Amniotic epithelial cell (primary cell): ENCODE data around the gene C19orf47.
A peak's percentile ranks its signal among the peaks of the same experiment; 100 is the strongest.

Experiments
- DNase-seq: peaks from one replicate; pipeline ENCODE4 v3.0.0-alpha.2; 2010; ENCODE audit warnings: low read depth

C19orf47 gene

DNA sequence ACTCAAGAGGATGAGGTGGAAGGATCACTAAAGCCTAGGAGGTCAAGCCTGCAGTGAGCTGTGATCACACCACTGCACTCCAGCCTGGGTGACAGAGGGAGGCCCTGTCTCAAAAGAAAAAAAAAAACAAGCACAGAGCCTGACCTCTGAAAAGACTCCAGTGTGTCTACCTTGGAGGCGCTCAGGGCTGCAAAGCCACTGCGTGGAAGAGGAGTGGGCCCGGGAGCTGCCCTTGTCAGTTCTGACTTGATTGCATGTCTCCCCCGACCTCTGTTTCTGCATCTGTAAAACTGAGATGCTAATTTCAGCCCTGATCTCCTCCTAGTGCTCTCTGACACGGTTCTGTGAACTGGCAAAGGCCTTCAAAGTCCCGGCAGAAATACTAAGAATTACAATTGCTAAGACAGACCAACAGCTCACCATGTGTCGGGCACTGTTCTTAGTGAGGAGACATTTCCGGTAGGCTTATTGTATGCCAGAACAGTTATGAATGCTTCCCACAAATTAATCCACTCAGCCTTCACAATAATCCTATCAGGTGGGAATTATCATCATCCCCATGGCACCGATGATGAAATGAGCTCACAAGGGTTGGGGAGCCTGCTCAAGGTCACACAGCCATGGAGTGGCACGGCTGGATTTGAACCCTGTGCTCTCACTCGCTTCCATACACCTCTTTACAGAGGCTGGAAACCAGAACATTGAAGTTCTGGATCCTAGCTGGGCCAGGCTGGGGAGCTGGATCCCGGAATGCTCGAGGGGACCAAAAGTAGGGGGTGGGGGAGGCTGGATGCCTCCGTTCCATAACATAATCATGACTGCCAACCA lies 66.6 kb downstream of the C19orf47 start:
- peak; percentile 61 for DNase-seq

- DNase-seq: no peak
Observed at GRCh38 chr19:40280608-40281221, 67.5 kb downstream of the C19orf47 start.

DNA sequence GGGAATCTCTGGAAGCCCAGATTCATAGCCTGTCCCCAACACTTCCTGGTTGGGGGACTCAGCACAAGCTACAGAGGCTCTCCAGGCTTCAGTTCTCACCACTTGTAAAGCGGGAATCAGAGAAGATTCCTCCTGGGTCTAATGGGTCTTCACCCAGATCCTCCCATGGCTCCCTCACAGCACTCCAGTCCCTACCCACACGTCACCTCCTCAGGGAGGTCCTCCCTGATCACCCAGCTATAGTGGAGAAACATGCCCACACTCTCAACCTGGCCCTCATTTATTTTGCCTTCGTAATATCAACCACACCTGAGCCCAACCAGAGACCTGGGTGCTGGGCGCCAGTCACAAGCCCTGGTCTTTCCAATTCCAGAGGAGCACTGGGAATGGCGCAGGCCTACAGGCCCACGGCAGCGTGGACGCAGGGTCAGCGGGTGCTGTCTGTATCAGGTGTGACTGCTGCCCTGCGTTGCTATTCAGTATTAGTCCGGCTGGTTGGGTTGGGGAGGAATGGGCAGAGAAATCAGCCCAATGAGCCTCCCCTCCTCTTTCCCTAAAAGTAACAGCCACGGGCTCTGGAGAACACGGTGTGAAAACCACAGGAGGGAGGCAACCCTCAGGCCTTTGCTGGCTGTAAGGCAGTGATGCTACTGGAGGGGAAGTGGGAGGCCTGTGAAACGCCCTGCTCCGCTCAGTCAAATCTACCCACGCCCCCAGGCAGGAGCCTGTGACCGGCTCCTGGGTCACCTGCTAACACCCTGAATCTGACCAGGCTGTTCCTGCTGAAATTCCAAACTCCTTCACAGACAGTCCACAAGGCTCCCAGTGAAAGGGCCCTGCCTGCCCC lies 68.2 kb downstream of the C19orf47 start:
- peak; percentile 16 for DNase-seq

GRCh38 chr19:40279120-40279551 lies 69.1 kb downstream of the C19orf47 start:
- peak; percentile 69 for DNase-seq

- no peak for DNase-seq
Observed at GRCh38 chr19:40278361-40279035, 69.7 kb downstream of the C19orf47 start.

DNA sequence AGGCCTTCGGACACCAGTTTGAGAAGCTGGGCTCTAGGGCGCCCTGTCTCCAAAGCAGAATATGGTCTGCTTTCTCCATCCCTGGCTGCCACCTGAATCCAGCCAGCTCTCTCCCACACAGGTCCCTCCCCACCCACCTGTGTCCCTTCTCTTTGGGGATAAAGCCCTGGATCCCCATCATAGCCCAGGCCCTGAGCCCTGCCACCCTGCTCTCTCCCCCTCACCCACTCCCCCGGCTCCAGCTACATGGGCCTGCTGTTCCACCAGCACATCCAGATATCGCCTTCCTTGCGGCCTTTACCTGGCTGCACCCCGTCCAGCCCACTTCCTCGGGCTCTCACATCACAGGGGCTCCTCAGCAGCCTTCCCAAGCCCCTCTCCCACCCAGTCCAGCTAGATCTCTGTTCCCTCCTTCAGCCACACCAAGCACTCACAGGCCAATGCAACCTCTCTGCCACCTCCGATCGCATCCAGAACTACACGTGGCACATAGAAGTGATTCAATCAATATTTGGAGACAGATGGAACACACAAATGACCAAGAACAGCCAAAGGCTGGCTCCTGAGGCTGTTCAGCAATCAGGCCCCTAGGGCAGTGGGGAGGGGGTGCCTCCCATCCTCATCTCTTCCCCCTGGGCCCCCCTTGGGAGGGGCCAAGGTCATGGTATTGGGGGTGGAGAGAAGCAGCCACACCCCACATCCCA lies 70.7 kb downstream of the C19orf47 start:
- DNase-seq: no peak

- no peak for DNase-seq
Observed at GRCh38 chr19:40274585-40275544, 73.3 kb downstream of the C19orf47 start.

DNA sequence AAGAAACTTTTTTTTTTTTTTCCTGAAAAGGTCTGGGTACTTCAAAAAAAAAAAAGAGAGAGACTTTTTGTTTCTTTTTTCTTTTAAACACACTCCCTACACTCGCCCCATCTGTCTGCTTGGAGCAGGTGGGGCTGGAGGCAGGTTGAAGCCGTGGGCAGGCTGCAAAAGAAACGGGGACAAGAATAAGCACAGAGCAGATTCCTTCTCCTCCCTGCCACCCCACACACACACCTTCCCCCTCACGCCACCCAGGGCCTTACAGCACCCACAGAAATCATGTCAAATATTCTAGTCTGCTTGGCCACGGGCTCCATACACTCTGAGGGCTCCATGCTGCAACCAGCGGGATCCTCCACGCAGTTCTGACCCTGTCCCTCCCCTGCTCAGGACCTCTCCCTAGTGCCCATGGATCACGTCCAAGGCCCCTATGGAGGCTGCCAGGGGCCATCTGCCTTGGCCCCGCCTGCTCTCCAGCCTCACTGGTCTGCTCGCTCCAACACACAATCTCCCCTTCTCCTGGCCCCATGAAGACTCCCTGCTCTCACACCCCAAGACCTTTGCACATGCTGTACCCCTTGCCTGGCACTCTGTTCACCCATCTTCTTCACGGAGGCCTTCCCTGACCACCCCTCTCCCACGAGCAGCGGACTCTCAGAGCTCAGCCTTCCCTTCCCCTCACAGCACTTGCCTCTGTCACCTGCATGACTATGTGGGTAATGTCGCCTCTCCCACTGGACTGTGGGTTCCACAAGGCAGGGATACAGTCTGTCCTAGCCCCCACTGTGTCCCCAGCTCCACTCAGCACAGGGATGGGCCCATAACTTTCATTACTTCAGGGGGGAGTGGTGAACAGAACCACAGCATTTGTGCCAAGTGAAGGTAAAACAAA lies 74.5 kb downstream of the C19orf47 start:
- DNase-seq: no peak

DNA sequence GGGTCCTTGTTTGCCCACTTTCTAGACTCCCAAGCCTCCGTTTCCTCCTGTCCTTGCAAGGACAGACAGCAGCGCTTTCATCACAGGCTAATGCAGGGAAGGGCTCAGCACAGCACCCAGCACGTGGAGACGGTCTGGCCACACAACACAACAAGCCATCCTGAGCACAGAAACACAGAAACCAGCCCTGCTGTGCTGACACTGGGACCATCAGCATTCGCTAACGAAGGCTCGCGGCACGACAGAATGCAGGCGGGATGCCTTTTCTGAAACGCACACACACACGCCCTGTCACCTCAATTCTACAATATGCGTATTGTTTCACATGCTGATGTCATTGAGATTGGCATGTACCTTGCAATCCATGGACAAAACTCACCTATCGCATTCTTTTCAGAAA lies 75.9 kb downstream of the C19orf47 start:
- DNase-seq: no peak

DNA sequence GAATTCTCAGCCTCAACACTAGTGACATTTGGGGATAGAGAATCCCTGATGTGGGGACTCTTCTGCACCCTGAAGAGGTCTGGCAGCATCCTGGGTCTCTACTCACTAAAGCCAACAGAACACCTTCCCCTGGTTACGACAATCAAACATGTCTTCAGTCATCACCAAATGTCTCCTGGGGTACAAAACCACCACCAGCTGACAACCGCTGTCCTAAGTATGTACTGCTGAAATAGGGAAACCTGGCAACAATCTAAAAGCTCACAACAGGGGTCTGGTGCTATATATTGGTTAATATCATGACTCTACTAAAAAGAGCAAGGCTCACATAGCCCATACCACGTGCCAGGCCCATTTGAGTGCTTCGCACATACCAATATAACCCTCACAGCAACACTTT lies 76.5 kb downstream of the C19orf47 start:
- no peak for DNase-seq

- no peak for DNase-seq
Observed at GRCh38 chr19:40270362-40271089, 77.7 kb downstream of the C19orf47 start.
